Measurements from ENCODE around the gene BDH1.

BDH1 gene

DNA sequence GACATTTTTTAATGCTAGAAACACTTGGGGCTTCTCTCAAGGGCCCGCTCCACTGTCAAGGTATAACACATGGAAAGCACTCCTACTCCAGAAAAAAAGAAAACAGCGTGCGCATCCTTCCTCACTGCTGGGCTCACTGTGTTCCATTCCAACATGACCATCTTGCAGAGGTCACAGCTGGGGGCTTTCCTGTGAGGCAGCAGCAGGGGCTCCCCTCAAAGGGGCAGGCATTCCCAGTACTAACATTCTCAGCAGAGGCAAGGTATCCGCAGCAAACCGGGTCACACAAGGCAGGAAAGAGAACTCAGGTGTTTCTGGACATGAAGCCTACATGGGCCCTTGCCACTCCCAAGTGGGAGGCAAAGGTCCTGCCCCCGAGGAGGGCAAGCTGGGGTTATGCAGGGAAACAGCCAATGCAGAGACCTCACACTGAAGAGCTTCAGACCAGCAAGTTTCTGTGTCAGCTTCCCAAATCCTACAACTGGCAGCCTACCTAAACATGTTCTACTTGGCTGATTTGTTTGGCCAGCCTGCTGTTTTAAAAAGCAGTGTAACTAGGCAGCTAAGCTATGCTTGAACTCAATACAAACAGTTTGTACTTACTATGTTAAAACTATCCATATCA lies 6.4 kb downstream of the BDH1 start:
- DNase-seq (ENCODE audit: low read depth), result no peak

DNA sequence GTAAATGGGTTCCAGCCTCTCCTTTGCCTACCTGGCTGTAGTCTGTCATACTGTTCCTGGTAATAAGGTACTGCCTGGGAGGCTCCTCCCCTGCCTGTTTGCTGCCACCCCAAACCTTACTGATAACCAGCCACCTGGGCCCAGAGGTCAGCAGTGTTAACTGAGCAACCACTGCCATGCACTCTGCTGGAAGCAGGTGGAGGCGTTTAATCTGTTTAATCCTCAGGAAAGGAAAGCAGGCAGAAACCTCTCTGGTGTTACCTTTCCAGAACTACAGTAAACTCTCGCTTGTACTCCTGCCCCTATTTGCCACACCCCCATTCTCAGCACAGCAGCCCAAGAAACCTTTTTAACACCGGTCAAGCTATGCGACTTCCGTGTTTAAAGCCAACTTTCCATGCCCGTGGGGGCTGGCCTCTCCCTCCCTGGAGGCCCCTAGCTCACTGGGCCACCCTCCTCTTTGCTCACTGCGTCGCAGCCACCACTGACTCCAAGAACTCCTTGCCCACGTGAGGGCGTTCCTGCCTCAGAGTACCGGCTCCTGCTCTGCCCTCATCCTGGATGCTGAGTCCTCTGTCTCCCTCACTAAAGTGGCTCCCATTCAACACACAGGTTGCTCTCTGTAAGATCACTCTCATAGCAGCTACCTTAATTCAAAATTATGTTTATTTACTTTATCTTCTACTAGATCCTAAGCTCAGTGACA lies 8.3 kb downstream of the BDH1 start:
- DNase-seq (ENCODE audit: low read depth), result no peak

DNA sequence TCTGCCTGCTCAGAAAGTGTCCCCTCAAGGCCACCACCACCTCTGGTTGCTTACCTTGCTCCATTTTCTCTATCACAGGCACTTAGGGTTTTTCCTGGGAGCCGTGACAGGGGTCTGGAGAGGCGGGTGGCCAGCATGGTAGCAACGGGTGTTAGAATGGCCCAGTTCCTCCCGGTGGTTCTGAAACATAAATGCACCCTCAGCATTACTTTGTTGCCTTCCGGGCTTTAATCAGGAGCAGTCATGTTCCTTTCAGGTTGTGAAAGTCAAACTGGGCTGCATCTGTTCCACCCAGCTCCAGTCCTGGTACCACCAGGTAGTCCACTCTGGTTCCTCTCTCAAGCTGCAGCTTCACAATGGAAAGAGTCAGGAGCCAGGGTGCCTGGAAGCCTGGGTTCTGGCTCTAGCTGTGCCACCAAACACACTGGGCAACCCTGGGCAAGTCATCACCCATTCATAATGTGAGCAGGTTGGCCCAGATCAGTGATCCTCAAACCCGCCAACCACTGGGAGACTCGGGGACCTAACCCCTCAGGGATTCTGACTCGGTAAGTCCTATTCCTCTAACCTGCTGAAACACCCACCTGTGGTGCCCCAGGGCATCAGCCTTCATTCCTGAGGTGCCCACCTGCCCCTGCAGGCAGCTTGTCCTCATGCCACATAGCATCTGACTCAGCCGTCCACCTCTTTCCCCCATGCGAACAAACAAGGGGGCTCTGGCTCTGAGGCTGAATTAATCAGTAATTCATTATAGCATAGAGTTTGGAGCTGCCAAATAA lies 9.3 kb downstream of the BDH1 start:
- no peak for DNase-seq (ENCODE audit: low read depth)

DNA sequence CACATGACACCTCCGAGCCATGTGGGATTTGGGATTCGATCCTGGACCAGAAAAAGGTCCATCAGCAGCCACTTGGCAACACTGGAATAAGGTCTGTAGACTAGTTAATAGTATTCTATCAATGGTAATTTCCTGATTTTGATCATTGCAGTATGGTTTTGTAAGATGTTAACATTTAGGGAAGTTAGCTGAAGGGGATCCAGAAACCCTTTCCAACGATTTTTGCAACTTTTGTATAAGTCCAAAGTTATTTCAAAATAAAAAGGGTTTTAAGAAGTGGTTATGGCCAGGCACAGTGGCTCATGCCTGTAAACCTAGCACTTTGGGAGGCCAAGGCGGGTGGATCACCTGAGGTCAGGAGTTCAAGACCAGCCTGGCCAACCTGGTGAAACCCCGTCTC lies 10.2 kb downstream of the BDH1 start:
- DNase-seq (ENCODE audit: low read depth), result no peak

DNA sequence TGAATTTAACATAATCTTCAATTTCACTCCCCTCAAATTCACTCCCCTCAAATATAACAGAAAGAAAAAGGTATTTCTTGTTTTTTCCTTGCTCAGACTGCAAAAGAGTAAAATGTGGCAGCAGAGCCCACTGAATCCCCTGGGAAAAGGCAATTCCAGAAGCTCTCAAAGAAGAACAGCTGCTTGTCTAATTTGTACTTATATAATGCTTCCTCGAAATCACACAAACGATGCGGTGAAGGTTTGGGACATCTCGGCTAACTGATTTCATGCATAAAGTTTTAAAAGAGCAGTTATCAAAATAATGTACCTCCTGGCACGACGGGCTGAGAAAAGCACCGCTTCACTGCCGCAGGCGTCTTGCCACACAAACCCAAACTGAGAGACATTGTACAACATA lies 10.7 kb downstream of the BDH1 start:
- no peak for DNase-seq (ENCODE audit: low read depth)

DNA sequence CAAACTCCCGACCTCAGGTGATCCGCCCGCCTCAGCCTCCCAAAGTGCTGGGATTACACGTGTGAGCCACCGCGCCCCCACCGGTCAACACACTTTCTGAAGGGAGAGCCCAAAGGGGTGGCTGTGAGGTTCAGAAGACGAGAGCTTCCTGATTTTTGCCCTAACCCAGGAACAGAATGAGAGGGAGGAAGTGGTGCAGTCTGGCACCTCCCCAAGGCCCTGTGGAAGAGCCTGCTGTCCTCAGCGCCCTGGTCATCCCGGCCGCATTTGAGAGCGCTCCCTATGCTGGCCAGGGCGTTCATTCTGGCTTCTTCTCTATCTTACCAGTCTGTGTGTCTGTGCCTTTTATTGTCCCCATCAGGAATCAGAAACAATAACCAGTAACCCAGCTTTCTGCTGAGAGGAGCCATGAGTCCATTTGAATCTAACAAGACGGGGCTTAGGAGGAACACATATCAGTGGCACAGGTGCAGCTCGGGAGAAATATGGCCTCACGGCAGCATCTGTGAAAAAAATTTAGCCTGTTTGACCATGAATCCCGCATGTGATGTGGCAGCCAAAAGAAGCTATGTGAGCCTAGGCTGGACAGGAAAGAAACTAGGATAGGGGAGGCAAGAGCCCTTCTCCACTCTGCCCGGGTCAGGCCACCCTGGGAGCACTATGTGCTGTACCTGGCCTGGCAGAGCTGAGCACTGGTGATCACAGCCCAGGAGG lies 12.9 kb downstream of the BDH1 start:
- DNase-seq (ENCODE audit: low read depth), result no peak

DNA sequence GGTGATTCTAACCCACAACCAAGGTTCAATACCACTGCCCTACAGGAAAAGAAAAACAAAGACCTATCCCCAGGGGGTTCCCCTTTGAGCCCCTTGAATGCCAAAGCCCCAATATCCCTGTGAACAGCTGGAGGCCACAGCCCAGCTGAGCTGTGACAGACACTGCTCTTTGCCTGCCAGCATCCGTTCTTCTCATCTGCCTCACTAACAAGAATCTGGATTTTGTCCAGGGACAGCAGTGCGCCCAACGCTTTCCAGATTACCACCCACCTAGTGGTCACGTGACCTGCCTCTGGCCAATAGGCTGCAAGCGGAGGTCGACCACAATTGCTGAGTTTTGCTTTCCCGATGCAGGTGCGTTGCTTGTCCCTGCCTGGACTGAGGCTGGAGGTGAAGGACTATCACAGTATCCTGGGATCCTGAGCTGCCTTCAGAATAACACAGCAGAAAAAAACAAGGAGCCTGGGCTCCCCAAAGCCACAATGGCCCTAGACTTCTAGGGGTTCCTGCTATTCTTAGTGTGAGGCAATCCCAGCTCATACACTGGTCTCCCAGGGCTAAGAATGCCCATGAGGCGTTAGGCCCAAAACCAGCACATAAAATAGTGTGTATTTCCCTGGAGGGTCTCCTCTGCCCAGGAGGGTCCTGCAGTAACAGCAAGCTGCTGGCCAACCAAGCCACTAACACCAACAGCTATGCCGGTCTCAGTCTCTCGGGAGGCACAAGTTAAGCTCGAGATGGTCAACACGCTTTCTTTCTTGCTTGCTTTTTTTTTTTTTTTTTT lies 13.8 kb downstream of the BDH1 start:
- DNase-seq (ENCODE audit: low read depth), result no peak

DNA sequence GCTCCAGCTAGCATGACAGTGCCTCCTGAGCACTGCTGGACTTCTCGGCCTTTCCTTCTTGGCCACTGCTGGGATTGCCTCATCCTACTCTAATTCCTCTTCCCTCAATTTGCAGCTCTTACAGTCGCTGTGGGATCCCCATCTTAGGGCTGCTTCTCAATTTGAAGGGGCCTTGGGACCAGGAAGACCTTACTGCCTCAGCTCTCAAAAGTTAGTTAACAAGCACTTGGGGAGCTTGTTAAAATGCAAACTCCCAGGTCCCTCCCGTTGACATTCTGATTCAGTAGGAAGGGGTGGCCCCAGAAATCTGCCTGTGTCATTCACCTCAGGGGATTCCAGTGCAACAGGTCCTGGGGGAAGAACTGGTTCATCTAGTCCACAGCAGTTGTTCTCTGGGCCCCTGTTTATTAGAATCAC lies 14.8 kb downstream of the BDH1 start:
- no peak for DNase-seq (ENCODE audit: low read depth)

DNA sequence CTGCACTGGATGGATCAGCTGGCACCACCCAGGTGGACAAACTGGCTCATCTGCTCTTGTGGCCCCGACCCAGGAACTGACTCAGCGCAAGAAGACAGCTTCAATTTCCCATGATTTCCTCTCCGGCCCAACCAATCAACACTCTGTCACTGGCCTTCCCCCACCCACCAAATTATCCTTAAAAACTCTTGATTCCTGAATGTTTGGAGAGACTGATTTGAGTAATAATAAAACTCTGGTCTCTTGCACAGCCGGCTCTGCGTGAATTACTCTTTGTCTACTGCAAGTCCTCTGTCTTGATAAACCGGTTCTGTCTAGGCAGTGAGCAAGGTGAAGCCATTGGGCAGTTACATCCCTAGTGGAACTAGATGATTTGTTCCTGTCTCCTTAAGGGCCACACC lies 16.1 kb downstream of the BDH1 start:
- no peak for DNase-seq (ENCODE audit: low read depth)

DNA sequence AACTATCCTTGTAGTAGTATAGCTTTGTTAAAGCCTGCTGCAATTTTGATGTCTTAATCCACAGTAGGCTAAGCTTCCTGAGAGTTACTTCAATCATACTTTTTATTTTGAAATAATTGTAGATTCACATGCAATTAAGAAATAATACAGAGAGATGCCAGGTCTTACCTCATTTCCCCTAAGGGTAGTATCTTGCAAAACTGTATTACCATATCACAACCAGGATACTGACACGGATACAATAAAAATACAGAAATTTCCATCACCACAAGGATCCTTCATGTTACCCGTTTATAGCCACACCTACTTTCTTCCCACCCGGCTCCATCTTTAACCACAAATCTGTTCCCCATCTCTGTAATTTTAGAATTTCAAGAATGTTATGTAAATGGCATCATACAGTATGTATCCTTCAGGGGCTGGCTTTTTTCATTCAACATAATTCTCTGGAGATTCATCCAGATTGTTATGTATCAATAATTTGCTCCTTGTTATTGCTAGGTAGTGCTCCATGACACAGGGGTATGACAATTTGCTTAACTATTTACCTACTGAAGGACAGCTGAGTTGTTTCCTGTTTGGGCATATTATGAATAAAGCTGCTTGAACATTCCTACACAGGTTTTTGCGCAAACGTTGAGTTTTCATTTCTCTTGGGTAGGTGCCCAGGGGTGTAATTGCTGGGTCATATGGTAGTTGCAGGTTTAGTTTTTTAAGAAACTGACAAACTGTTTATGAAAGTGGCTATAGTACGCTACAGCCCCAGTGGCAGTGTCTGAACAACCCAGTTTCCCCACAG lies 21.6 kb downstream of the BDH1 start:
- DNase-seq (ENCODE audit: low read depth), result no peak

DNA sequence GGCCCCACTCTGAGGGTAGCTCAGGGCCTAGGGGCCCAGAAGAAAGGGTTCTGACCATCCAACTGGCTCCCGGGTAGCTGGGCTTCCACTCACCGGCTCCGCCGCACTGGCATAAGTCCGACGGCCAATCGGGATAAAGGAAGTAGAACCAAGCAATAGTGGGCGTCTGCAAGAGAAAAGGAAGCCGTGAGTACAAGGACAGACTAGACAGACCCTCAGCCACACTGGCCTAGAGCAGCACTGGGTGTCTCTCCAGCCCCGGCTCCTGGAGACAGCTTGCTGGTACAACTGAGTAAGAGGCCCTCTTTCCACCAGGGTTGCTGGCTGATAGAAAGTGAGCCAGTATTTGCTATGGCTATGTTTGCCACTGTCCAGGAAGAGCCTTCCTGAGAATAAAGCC lies 22.4 kb downstream of the BDH1 start:
- no peak for DNase-seq (ENCODE audit: low read depth)

DNA sequence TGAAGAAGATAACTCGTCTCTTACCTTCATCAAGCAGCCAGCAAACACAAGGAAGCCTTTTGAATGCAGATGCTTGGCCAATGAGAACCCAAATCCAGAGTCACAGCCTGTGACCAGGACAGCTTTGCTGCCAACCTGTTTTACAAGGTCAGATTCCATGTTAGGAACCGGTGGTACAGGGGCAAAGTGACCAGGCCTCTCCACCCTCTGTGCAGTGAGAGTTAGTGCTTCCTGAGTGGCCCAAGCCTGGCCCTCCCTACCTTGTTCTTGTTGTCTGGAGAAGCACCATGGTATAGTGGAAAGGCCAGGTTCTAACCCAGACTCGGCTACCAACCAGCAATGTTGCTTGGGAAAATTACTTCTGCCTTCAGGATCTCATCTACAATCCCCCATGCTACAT lies 23.4 kb downstream of the BDH1 start:
- DNase-seq (ENCODE audit: low read depth), result no peak

DNA sequence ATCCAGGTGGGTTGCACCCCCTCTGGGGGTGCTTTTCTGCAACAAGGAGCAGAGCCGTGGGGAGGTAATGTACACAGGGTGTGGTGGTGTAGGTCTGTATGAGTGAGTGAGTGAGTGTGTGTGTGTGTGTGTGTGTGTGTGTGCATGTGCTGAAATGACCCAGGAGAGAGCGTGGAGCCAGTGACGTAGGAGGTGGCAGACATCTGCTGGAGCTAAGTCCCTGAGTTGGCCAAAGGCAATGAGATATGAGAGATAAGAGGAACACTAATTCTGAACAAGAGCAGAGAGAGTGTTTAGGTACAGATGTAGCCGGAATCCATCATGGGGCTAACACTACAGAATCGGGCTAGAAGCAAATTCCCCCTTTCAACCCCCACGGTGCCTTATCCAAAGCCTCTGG lies 27.6 kb downstream of the BDH1 start:
- no peak for DNase-seq (ENCODE audit: low read depth)

DNA sequence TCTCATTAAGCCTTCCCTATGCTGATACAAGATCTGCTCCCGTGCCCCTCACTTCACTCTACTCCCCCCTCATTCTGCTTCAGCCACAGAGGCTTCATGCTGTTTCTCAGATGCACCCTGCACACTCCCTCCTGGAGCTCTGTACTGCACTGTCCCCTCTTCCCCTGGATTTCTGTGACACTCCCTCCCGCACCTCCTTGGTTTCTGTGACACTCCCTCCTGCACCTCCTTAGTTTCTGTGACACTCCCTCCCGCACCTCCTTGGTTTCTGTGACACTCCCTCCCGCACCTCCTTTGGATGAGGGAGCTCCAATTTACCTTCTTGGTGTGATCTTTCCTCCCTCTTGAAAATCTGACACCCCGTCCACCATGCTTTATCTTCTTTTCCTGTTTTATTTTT lies 28.2 kb downstream of the BDH1 start:
- no peak for DNase-seq (ENCODE audit: low read depth)

DNA sequence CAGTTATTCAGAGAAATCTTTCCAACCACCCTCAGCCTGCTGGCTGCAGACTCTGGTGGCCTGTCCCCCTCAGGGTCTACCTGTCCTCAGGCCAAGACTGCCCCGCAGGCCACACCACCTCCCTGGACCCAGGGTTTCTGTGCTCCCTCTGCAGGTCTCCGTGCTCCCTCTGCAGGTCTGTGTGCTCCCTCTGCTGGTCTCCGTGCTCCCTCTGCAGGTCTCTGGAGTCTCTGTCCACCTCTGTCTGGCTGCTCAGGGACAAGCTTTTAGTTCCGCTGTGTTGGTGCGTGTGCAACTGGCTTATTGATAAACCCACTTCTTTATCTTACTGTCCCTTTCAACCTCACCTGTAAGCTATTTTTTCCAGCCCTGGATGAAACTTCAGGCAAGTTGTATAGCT lies 30.1 kb downstream of the BDH1 start:
- DNase-seq (ENCODE audit: low read depth), result no peak

DNA sequence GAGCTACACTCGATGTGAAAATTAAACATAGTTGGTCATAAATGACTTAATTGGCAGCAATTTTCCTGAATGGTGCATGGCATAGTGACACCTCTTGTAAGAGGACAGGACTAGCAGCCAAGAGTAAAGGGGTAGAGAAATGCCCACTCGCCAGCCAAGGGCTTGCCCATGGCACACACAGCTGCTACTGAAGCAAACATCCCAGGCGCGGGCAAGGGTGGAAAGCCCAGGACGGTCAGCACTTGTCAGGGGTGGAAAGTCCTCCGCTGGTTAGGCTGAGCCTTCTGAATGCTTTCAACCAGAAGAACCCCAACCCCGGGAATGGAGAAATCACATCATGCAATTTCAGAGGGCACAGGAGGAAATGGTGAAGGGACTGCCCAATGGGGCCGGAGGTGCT lies 31.6 kb downstream of the BDH1 start:
- no peak for DNase-seq (ENCODE audit: low read depth)

DNA sequence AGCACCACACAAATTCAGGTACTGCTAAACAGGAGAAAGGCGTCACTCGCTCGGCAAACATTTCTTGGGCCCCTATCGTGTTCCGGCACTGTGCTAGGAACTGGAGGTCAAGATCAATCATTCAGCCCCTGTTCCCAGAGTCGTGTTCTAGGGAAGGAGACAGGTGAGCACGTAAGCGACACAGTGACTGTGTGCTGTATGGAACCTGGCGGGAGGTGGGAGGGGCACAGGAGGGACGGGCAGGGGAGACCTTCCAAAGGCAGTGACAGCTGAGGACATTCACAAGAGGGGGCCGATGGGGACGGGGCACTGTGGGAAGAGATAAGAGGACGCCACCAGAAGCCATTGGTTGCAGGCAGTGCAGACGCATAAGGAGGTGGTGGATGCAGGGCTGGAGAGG lies 32.2 kb downstream of the BDH1 start:
- no peak for DNase-seq (ENCODE audit: low read depth)

DNA sequence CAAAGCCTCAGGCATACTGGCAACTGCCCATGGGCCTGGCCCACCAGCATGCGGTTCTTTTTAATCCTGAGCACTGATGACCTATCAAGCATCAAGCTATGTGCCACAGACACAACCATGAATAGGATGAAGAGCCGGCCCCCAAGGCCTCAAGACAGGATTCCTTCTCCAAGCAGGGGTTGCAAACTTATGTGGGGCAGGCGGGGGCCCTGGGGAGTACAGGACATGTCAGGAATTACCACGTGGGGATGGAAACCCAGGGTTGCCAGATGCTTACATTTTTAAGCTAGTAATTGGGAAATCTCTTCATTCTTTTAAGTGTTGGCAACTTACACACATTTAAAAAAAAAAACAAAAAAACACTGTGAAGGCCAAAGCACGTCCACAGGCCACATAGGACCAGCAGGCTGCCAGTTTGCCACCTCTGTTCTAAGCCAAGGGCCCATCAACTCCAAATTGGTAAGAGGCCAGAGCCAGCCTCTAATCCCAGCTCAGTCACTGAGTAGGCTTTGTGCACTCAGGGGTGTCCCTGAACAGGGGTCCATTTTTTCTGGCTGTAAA lies 32.8 kb downstream of the BDH1 start:
- no peak for DNase-seq (ENCODE audit: low read depth)

DNA sequence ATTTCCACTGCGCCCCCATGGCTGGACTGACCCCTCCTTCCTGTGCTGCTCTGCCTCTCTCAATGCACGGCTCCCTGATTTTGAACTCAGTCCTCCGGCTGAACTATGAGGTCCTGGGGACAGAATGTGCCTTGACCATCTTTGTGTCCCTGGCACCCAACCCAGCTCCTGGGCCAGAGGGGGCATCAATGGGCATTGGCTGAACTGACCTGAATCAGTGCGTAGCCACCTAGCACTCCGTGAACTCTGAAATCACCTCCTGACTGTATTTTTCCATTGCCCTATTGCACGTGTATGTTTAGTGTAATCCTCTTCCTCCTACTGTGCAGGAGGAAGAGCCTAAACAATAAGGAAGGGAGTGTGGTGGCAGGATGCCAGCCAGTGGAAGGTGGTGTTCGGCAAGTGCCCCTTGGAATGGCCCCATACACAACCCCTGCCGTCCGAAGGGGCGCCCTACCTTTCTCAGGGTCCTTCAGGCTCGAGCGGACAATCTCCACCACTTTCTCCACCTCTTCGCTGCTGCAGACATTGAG lies 33.5 kb downstream of the BDH1 start:
- no peak for DNase-seq (ENCODE audit: low read depth)

Data from activated gamma-delta T cell treated with anti-CD3 and anti-CD28 coated beads, Interleukin-2, amount 50 U/mL, for 16 hours (primary cell).